Measurements from ENCODE around the gene DPYD. TPM values are rescaled to one million over a fixed set of nuclear protein-coding genes. Genes with fewer than 3 reads are reported as not detected.

The DPYD gene
- total RNA-seq, 1 donor from 2014 or later = 21.7 TPM

- DNase-seq = no peak
Measured at GRCh38 chr1:97033949-97034348, 886.9 kb downstream of the DPYD start.
